H1 (cell line): ENCODE data around the gene CHD2. TPM values are rescaled to one million over a fixed set of nuclear protein-coding genes. Genes with fewer than 3 reads are reported as not detected.

Experiments
- CTCF ChIA-PET: fragments of 300-600 bp; sonication (Branson Sonifier 250); formaldehyde crosslinking; loops from one replicate; lab custom pipeline; 2021; ENCODE audit not compliant: partially characterized antibody; lab: Charles Lee
- POLR2A ChIA-PET: fragments of 300-600 bp; sonication (Branson Sonifier 250); formaldehyde crosslinking; loops from one replicate; lab custom pipeline; 2021; ENCODE audit warnings: inconsistent platforms; ENCODE audit not compliant: partially characterized antibody; lab: Charles Lee
- DNase-seq, 2 experiments: peaks; one replicate each; pipeline versions ENCODE4 v3.0.0 to v3.0.0-alpha.2; 2010 to 2022; ENCODE audit warnings: low spot score in 2 of 2, low read depth in 1 of 2, mixed read lengths in 1 of 2
- FAIRE-seq: peaks from 2 replicates; lab custom pipeline; 2011; peaks lifted over from hg19 to GRCh38; lab: Jason Lieb, UNC
- H2AFZ ChIP-seq: 2 replicates; pipeline ENCODE4 v1.8.1; 2012; ENCODE audit warnings: low read length, inconsistent platforms
- H2AK5ac ChIP-seq: 2 replicates; pipeline ENCODE4 v1.6.1; 2013; ENCODE audit warnings: low read depth, low read length
- H2BK120ac ChIP-seq: replicated peaks from 2 replicates; pipeline ENCODE3; 2013; ENCODE audit warnings: low read depth, low read length, inconsistent platforms
- H2BK12ac ChIP-seq: 2 replicates; pipeline ENCODE4 v1.6.1; 2013; ENCODE audit warnings: low read depth, low read length
- H2BK15ac ChIP-seq: 2 replicates; pipeline ENCODE4 v1.6.1; 2013; ENCODE audit warnings: low read length
- H2BK20ac ChIP-seq: 2 replicates; pipeline ENCODE4 v1.6.1; 2013; ENCODE audit warnings: low read length
- H2BK5ac ChIP-seq: 2 replicates; pipeline ENCODE4 v1.6.1; 2013; ENCODE audit warnings: low read depth, low read length
- H3K14ac ChIP-seq: 2 replicates; pipeline ENCODE4 v1.6.1; 2013; ENCODE audit warnings: inconsistent platforms; ENCODE audit not compliant: insufficient read length
- H3K18ac ChIP-seq: 2 replicates; pipeline ENCODE4 v1.6.1; 2013; ENCODE audit warnings: low read length; ENCODE audit errors: extremely low read depth
- H3K23ac ChIP-seq: 2 replicates; pipeline ENCODE4 v1.6.1; 2013; ENCODE audit warnings: inconsistent platforms; ENCODE audit not compliant: insufficient read length
- H3K23me2 ChIP-seq: 2 replicates; pipeline ENCODE4 v1.6.1; 2013; ENCODE audit warnings: low read depth, low read length
- H3K27ac ChIP-seq: 2 replicates; pipeline ENCODE4 v1.6.1; 2011; ENCODE audit warnings: low read depth, low read length, inconsistent platforms
- H3K27me3 ChIP-seq, 4 experiments: replicated peaks in 1 of 4; 1 replicate in 1 of 4; 2 replicates in 3 of 4; pipeline versions ENCODE4 v1.6.1 to v1.8.1; 2011 to 2013; ENCODE audit warnings: low read length in 3 of 4, mild to moderate bottlenecking in 3 of 4, inconsistent platforms in 2 of 4, mixed read lengths in 2 of 4, moderate library complexity in 1 of 4; ENCODE audit not compliant: control insufficient read depth in 3 of 4, insufficient read depth in 3 of 4; ENCODE audit errors: extremely low read depth in 1 of 4
- H3K36me3 ChIP-seq, 4 experiments: 2 replicates each; pipeline versions ENCODE4 v1.6.1 to v1.8.1; 2011 to 2013; ENCODE audit warnings: mild to moderate bottlenecking in 4 of 4, low read length in 3 of 4, moderate library complexity in 2 of 4, control low read depth in 1 of 4, inconsistent platforms in 1 of 4; ENCODE audit not compliant: insufficient read depth in 4 of 4, control insufficient read depth in 2 of 4
- H3K4ac ChIP-seq: replicated peaks from 2 replicates; pipeline ENCODE3; 2013; ENCODE audit warnings: low read length, low read depth, mixed read lengths, inconsistent platforms; ENCODE audit not compliant: insufficient read length
- H3K4me1 ChIP-seq, 4 experiments: replicated peaks in 1 of 4; 1 replicate in 1 of 4; 2 replicates in 3 of 4; pipeline versions ENCODE4 v1.6.1 to v1.8.1; 2011 to 2013; ENCODE audit warnings: low read length in 3 of 4, inconsistent platforms in 2 of 4, mixed read lengths in 1 of 4; ENCODE audit not compliant: insufficient read depth in 4 of 4, control insufficient read depth in 3 of 4
- H3K4me2 ChIP-seq, 2 experiments: 2 replicates each; pipeline versions ENCODE4 v1.6.1 to v1.8.1; 2011 to 2013; ENCODE audit warnings: low read depth in 2 of 2, low read length in 2 of 2, control low read depth in 1 of 2, inconsistent platforms in 1 of 2, mild to moderate bottlenecking in 1 of 2; ENCODE audit not compliant: insufficient read depth in 1 of 2
- H3K4me3 ChIP-seq, 4 experiments: fragments of 200-600, 300-600 bp in 1 of 4; sonication (generic), shearing (Covaris generic), sonication (Bioruptor Twin) in 1 of 4; 2 replicates each; pipeline versions ENCODE4 v1.5.1 to v1.8.1; 2011 to 2016; ENCODE audit warnings: low read length in 4 of 4, low read depth in 3 of 4, control low read depth in 2 of 4, inconsistent platforms in 2 of 4, mild to moderate bottlenecking in 2 of 4, mixed read lengths in 1 of 4, moderate library complexity in 1 of 4; ENCODE audit not compliant: insufficient read depth in 2 of 4; ENCODE audit errors: extremely low read depth in 1 of 4
- H3K56ac ChIP-seq: replicated peaks from 2 replicates; pipeline ENCODE3; 2013; ENCODE audit warnings: low read depth, mild to moderate bottlenecking, mixed read lengths, low read length, inconsistent platforms; ENCODE audit not compliant: insufficient read length
- H3K79me1 ChIP-seq: 2 replicates; pipeline ENCODE4 v1.6.1; 2013; ENCODE audit warnings: low read depth, low read length, control low read depth
- H3K79me2 ChIP-seq, 2 experiments: 2 replicates each; pipeline versions ENCODE4 v1.6.1 to v1.8.1; 2012 to 2013; ENCODE audit warnings: low read length in 2 of 2, mild to moderate bottlenecking in 2 of 2, inconsistent platforms in 1 of 2; ENCODE audit not compliant: insufficient read depth in 2 of 2, control insufficient read depth in 1 of 2
- H3K9ac ChIP-seq, 4 experiments: replicated peaks in 1 of 4; 1 replicate in 1 of 4; 2 replicates in 3 of 4; pipeline versions ENCODE4 v1.6.1 to v1.8.1; 2011 to 2013; ENCODE audit warnings: low read depth in 3 of 4, low read length in 3 of 4, control low read depth in 2 of 4, mild to moderate bottlenecking in 2 of 4, moderate library complexity in 2 of 4, inconsistent platforms in 1 of 4; ENCODE audit errors: extremely low read depth in 1 of 4
- H3K9me3 ChIP-seq, 2 experiments: 2 replicates each; pipeline versions ENCODE4 v1.6.1 to v1.8.1; 2012 to 2013; ENCODE audit warnings: mild to moderate bottlenecking in 2 of 2, moderate library complexity in 2 of 2, control low read depth in 1 of 2, inconsistent platforms in 1 of 2, low read depth in 1 of 2, low read length in 1 of 2, mixed read lengths in 1 of 2; ENCODE audit not compliant: insufficient read depth in 2 of 2
- H4K20me1 ChIP-seq, 2 experiments: replicated peaks in 1 of 2; 2 replicates each; pipeline versions ENCODE3 to v1.8.1; 2011 to 2013; ENCODE audit warnings: inconsistent platforms in 2 of 2, low read length in 2 of 2, mild to moderate bottlenecking in 1 of 2; ENCODE audit not compliant: insufficient read depth in 2 of 2, control insufficient read depth in 1 of 2
- H4K5ac ChIP-seq: 2 replicates; pipeline ENCODE4 v1.6.1; 2013; ENCODE audit warnings: low read length, low read depth, mixed read lengths, inconsistent platforms; ENCODE audit not compliant: insufficient read length
- H4K8ac ChIP-seq: 2 replicates; pipeline ENCODE4 v1.8.0; 2013; ENCODE audit warnings: mild to moderate bottlenecking, moderate library complexity, low read length, inconsistent platforms; ENCODE audit not compliant: insufficient read depth; ENCODE audit errors: extremely low read depth
- H4K91ac ChIP-seq: replicated peaks from 2 replicates; pipeline ENCODE3; 2013; ENCODE audit warnings: low read length, mixed read lengths, inconsistent platforms; ENCODE audit not compliant: insufficient read length
- ASH2L ChIP-seq: fragments of 200-600, 300-600 bp; sonication (generic); IDR thresholded peaks from one replicate; pipeline ENCODE4 v1.7.1; 2017; ENCODE audit warnings: low read length
- ATF3 ChIP-seq: IDR thresholded peaks from 2 replicates; pipeline ENCODE4 v1.6.1; 2011; ENCODE audit warnings: low read depth, mild to moderate bottlenecking, low read length; ENCODE audit not compliant: insufficient read depth
- CBX5 ChIP-seq: fragments of 300-800, 300-1000 bp; sonication (generic); IDR thresholded peaks from 2 replicates; pipeline ENCODE4 v1.7.1; 2016; ENCODE audit warnings: antibody characterized with exemption, low read length, low read depth
- CHD1 ChIP-seq: IDR thresholded peaks from 2 replicates; pipeline ENCODE4 v1.6.1; 2012; ENCODE audit warnings: low read depth, low read length, improper control_type of control experiment
- CREB1 ChIP-seq: IDR thresholded peaks from 2 replicates; pipeline ENCODE4 v1.6.1; 2012; ENCODE audit warnings: inconsistent platforms
- EZH2 ChIP-seq: fragments of 200-600 bp; sonication (generic); IDR thresholded peaks from 2 replicates; pipeline ENCODE4 v1.7.1; 2012; ENCODE audit warnings: low read depth, mild to moderate bottlenecking, moderate library complexity, low read length, inconsistent platforms; ENCODE audit not compliant: severe bottlenecking
- JUN ChIP-seq: IDR thresholded peaks from 2 replicates; pipeline ENCODE4 v1.6.1; 2011; ENCODE audit warnings: low read depth, mild to moderate bottlenecking, improper control_type of control experiment, low read length
- NANOG ChIP-seq: IDR thresholded peaks from 2 replicates; pipeline ENCODE4 v1.6.1; 2011; ENCODE audit warnings: low read length, low read depth, mild to moderate bottlenecking, inconsistent platforms; ENCODE audit not compliant: insufficient read depth, poor library complexity, severe bottlenecking
- PHF8 ChIP-seq: fragments of 200-600 bp; sonication (generic); conservative IDR thresholded peaks from 2 replicates; pipeline ENCODE4 v1.7.1; 2012; ENCODE audit warnings: low read depth, mild to moderate bottlenecking, inconsistent platforms, low read length, moderate library complexity
- POU5F1 ChIP-seq: IDR thresholded peaks from 2 replicates; pipeline ENCODE4 v1.6.1; 2011; ENCODE audit warnings: low read depth, mild to moderate bottlenecking, low read length, moderate library complexity
- TBP ChIP-seq: IDR thresholded peaks from 2 replicates; pipeline ENCODE4 v1.6.1; 2011; ENCODE audit warnings: low read depth, low read length, improper control_type of control experiment
- TEAD4 ChIP-seq: IDR thresholded peaks from 2 replicates; pipeline ENCODE4 v1.6.1; 2012; ENCODE audit warnings: low read depth, low read length, inconsistent platforms, mixed read lengths
- WGBS, 2 experiments: shearing (Covaris generic) in 1 of 2; methylation state at CpG; one replicate each; pipeline versions ENCODE4 v1.1.6 to v1.1.7; 2013 to 2015; ENCODE audit warnings: low lambda C conversion rate in 2 of 2, mixed read lengths in 2 of 2, inconsistent platforms in 1 of 2, low coverage in 1 of 2, missing lambda C conversion rate in 1 of 2; ENCODE audit not compliant: insufficient replicate concordance in 2 of 2, insufficient coverage in 1 of 2, insufficient read length in 1 of 2; ENCODE audit errors: extremely low coverage in 1 of 2, missing lambda C conversion rate in 1 of 2; 5-methylcytosine and 5-hydroxymethylcytosine counted together
- polyA plus RNA-seq, 7 experiments: library from polyadenylated mRNA; depleted of rRNA in 3 of 7; stranded (reverse) in 5 of 7; unstranded in 2 of 7; fragments of >200 nt in 5 of 7; fragments of 200-250 nt in 2 of 7; gene quantifications; 1 replicate in 5 of 7; 2 replicates in 1 of 7; 4 replicates in 1 of 7; pipeline versions ENCODE4 v1.2.1 to v1.2.3, GENCODE V29; 2011 to 2013; ENCODE audit warnings: missing spikeins in 2 of 7, mixed read lengths in 2 of 7
- total RNA-seq: library from RNA; stranded (reverse); fragmentation: NEBNext Ultra II Directional; extraction: Animal tissue kit (Norgen Biotek cat#: 25700); gene quantifications from 2 replicates; pipeline ENCODE4 v1.2.1, GENCODE V29; 2021

CHD2 gene
- total and polyA plus RNA-seq, 2 of the 8 experiments (the other 6 are each of a cell fraction or from before 2014, with no cell fraction given): 28.8 to 70.0 TPM

GRCh38 chr15:93047621-93048425 lies 147.7 kb downstream of the CHD2 start:
- Histone ChIP-seq H2BK12ac (no peak overlapping the region), H3K79me2 (peaks cover 0 to 13% of the 10 kb centered on the region in 2 experiments; a peak in 1 of 4 replicates), H2BK15ac (no peak overlapping the region), H3K23ac (no peak overlapping the region), H2AK5ac (no peak overlapping the region), H3K9ac (no peak overlapping the region), H4K8ac (no peak overlapping the region), H3K27ac (no peak overlapping the region), H3K4me3 (no peak overlapping the region), H3K9me3 (peaks cover 5 to 7% of the 10 kb centered on the region in 2 experiments; a peak in 2 of 4 replicates), H3K23me2 (no peaks in the 10 kb centered on the region), H3K4me1 (no peaks in the 10 kb centered on the region), H3K36me3 (peaks cover 41 to 90% (median 79%) of the 10 kb centered on the region in 4 experiments), H2BK120ac (no peak overlapping the region), H2BK5ac (no peak overlapping the region), H3K14ac (no peak overlapping the region), H3K4me2 (no peak overlapping the region), H3K4ac (no peak overlapping the region), H4K91ac (no peak overlapping the region), H3K27me3 (no peaks in the 10 kb centered on the region), H3K56ac (no peak overlapping the region), H2BK20ac (no peak overlapping the region), H2AFZ (no peak overlapping the region), H4K5ac (no peak overlapping the region), H3K79me1 (peaks cover 8% of the 10 kb centered on the region), H4K20me1 (peaks cover 22 to 35% of the 10 kb centered on the region in 2 experiments), H3K18ac (no peak overlapping the region)
- WGBS, 2 experiments: 94% methylated on average over 16 of the region's 18 CpGs; no CpG with 5 or more reads in 1 of the 2 experiments
- DNase-seq: no peak
- ChIA-PET POLR2A (interaction anchor here (1.2 kb wide), 1 partner anchor 12 kb away, joined by 6 read pairs; no protein-coding TSS in a partner anchor), CTCF (interaction anchor here (1.0 to 15.8 kb wide), 6 partner anchors 11 to 1072 kb away, joined by 3 to 119 read pairs (median 5); no protein-coding TSS in a partner anchor)
- FAIRE-seq: no peak
- TF ChIP-seq PHF8 (no peak), CREB1 (no peak), TBP (no peak), ASH2L (no peak), CHD1 (no peak), EZH2 (no peak), JUN (no peak), TEAD4 (no peak), POU5F1 (no peak), CBX5 (no peak), ATF3 (no peak), NANOG (no peak)
